Measurements from ENCODE around the gene SDHB. TPM values are rescaled to one million over a fixed set of nuclear protein-coding genes. Genes with fewer than 3 reads are reported as not detected.

SDHB gene
- total RNA-seq, 2 donors from 2014 or later: 93.0 to 113 TPM

DNA sequence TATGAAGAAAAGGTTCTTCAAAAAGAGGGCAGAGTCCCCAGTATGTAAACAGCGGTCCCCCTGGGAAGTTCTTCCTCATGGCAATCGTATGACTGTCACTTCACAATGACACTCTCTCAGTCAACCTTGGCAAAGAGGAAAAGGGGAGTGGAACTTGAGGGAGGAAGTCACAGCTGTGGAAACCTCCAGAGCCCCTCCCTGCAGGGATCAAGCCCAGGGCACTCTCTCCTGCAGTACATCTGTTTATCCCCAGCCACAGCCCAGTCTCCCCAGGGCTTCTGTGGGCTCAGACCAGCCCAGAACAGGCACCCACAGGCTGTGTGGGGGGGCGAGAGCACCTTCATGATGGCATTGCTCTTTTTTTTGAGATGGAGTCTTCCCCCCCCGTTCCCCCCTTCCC, 44.1 kb downstream of the SDHB start:
- intact Hi-C loops (cut with DNase I): no loop called here
- Histone ChIP-seq H3K27ac (no peak overlapping the region), H3K9me3 (no peaks in the 10 kb centered on the region), H3K4me1 (replicated peaks) (peaks cover 4% of the 10 kb centered on the region), H3K4me3 (no peak overlapping the region), H3K36me3 (no peaks in the 10 kb centered on the region), H3K27me3 (replicated peaks; ENCODE audit: insufficient read depth) (no peaks in the 10 kb centered on the region)
- no peak for DNase-seq (ENCODE audit: low spot score)
- TF ChIP-seq POLR2AphosphoS5 (IDR thresholded peaks at IDR 0.05): no peak
- TF ChIP-seq, protein P1, sequence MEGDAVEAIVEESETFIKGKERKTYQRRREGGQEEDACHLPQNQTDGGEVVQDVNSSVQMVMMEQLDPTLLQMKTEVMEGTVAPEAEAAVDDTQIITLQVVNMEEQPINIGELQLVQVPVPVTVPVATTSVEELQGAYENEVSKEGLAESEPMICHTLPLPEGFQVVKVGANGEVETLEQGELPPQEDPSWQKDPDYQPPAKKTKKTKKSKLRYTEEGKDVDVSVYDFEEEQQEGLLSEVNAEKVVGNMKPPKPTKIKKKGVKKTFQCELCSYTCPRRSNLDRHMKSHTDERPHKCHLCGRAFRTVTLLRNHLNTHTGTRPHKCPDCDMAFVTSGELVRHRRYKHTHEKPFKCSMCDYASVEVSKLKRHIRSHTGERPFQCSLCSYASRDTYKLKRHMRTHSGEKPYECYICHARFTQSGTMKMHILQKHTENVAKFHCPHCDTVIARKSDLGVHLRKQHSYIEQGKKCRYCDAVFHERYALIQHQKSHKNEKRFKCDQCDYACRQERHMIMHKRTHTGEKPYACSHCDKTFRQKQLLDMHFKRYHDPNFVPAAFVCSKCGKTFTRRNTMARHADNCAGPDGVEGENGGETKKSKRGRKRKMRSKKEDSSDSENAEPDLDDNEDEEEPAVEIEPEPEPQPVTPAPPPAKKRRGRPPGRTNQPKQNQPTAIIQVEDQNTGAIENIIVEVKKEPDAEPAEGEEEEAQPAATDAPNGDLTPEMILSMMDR (IDR thresholded peaks at IDR 0.05): no peak
- no peak for TF ChIP-seq POLR2A (IDR thresholded peaks at IDR 0.05)
- whole genome bisulfite sequencing: 91% methylated on average over 4 of the region's 4 CpGs

DNA sequence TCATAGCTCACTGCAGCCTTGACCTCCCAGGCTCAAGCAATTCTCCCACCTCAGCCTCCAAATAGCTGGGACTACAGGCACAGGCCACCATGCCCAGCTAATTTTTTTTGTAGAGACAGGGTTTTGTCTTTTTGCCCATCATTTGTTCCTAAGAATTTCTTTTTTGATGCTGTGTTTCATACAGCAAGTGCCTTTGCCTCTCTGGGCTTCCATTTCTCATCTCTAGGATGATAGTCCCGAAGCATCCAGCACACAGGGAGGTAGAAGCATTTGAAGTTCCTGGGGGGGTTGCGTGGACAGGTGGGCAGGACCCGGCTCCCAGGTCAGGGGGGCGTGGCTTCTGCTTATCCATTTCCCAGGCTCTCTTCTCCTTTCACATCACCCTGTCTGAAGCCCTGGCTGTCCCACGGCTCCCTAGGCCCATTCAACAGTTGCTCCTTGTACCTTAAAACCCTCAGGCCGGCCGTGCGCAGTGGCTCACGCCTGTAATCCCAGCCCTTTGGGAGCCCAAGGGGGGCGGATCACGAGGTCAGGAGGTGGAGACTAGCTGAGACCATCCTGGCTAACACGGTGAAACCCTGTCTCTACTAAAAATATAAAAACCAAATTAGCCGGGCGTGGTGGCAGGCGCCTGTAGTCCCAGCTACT, 45.5 kb downstream of the SDHB start:
- no peak for DNase-seq (ENCODE audit: low spot score)
- Histone ChIP-seq H3K27ac (no peak overlapping the region), H3K36me3 (no peaks in the 10 kb centered on the region), H3K4me3 (no peak overlapping the region), H3K9me3 (no peaks in the 10 kb centered on the region), H3K4me1 (replicated peaks) (peaks cover 4% of the 10 kb centered on the region), H3K27me3 (replicated peaks; ENCODE audit: insufficient read depth) (no peaks in the 10 kb centered on the region)
- 93% methylated on average over 15 of the region's 15 CpGs for WGBS
- intact Hi-C loops (cut with DNase I): no loop called here
- TF ChIP-seq POLR2A (IDR thresholded peaks at IDR 0.05): no peak
- TF ChIP-seq, protein P1 (IDR thresholded peaks at IDR 0.05): no peak
- no peak for TF ChIP-seq POLR2AphosphoS5 (IDR thresholded peaks at IDR 0.05)

DNA sequence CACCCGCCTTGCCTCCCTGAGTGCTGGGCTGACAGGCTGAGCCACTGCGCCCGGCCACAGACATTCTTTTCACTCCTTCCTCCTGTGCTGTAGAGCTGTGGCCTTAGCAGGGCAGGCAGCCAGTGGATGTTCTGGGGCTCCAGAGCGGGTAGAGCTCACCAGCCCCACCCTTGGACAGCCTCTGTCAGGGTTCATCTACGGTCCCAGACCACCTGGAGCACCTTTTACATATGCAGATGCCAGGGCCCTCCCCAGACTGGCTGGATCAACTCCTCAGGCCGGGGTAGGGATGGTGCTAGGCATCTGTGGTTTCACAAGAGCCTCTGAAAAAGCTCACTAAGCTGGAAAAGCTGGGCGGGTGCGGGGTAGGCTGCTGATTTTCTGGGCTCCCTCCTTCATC, 46.7 kb downstream of the SDHB start:
- 90% methylated on average over 8 of the region's 8 CpGs for WGBS
- H3K9me3 ChIP-seq: no peaks in the 10 kb centered on the region
- intact Hi-C loops (cut with DNase I): no loop called here

DNA sequence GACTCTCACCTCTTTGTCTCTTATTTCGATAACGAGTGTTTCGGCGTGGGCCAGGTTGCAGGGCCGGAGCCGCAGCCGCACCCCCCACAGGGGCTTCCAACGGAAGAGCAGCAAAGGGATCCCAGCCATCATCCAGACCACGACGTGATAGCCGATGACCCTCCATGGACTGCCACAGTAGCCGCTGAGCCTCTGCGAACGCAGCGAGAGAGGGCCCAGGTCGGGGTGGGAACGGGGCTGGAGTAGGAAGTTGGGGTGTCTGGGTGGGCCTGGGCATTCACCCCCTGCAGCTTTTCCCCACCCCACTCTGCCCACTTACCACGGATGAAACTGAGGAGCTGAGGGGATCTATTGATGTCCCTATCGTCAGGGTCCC, 48.5 kb downstream of the SDHB start:
- no peak for DNase-seq (ENCODE audit: low spot score)
- Histone ChIP-seq H3K4me3 (no peak overlapping the region), H3K27me3 (replicated peaks; ENCODE audit: insufficient read depth) (no peaks in the 10 kb centered on the region), H3K9me3 (no peaks in the 10 kb centered on the region), H3K36me3 (peaks cover 0 to 4% of the 10 kb centered on the region in 2 donors), H3K4me1 (replicated peaks) (peaks cover under 1% of the 10 kb centered on the region), H3K27ac (no peak overlapping the region)
- intact Hi-C loops (cut with DNase I): no loop called here
- TF ChIP-seq, protein P1 (IDR thresholded peaks at IDR 0.05): no peak
- TF ChIP-seq POLR2AphosphoS5 (IDR thresholded peaks at IDR 0.05) (no peak), POLR2A (IDR thresholded peaks at IDR 0.05) (no peak)
- WGBS: 95% methylated on average over 19 of the region's 19 CpGs

More for the DNA sequence above, 46.7 kb downstream of the SDHB start:
- H3K4me1 ChIP-seq (replicated peaks): peaks cover 4% of the 10 kb centered on the region
- H3K27me3 ChIP-seq (replicated peaks; ENCODE audit: insufficient read depth): no peaks in the 10 kb centered on the region
- peaks cover 0 to 2% of the 10 kb centered on the region in 2 donors for H3K36me3 ChIP-seq
- no peak overlapping the region for H3K27ac ChIP-seq
- no peak overlapping the region for H3K4me3 ChIP-seq
- TF ChIP-seq POLR2A (IDR thresholded peaks at IDR 0.05) (no peak), POLR2AphosphoS5 (IDR thresholded peaks at IDR 0.05) (no peak)
- TF ChIP-seq, protein P1 (IDR thresholded peaks at IDR 0.05): no peak
- no peak for DNase-seq (ENCODE audit: low spot score)

All from prostate gland (tissue), 2 donors.